Left lung (tissue), 10 donors: ENCODE measurements around the gene KCNK16. TPM values are rescaled to one million over a fixed set of nuclear protein-coding genes. Genes with fewer than 3 reads are reported as not detected.

Source experiments
- ATAC-seq: fragments of 200-7000 bp; cut with Tn5 transposase; one replicate; pipeline ENCODE4 v1.9.1; 2020; ENCODE audit warnings: moderate library complexity
- DNase-seq, 4 donors: peaks; one replicate each; pipeline ENCODE4 v3.0.0-alpha.2; 2013 to 2020
- H3K27ac ChIP-seq, 2 donors: fragments of 200-600 bp; sonication (generic) in 1 of 2; one replicate each; pipeline versions ENCODE4 v1.5.0 to v1.8.0; 2020 to 2021
- H3K27me3 ChIP-seq, 2 donors: fragments of 200-600 bp; sonication (generic) in 1 of 2; one replicate each; pipeline versions ENCODE4 v1.5.0 to v1.8.0; 2020 to 2021
- H3K36me3 ChIP-seq, 2 donors: fragments of 200-600 bp; sonication (generic) in 1 of 2; one replicate each; pipeline versions ENCODE4 v1.5.0 to v1.8.0; 2020 to 2021
- H3K4me1 ChIP-seq, 2 donors: fragments of 200-600 bp; one replicate each; pipeline ENCODE4 v1.8.0; 2021
- H3K4me3 ChIP-seq, 2 donors: fragments of 200-600 bp; sonication (generic) in 1 of 2; one replicate each; pipeline versions ENCODE4 v1.5.0 to v1.8.0; 2020 to 2021; ENCODE audit warnings: mild to moderate bottlenecking in 1 of 2
- H3K9me3 ChIP-seq, 2 donors: fragments of 200-600 bp; sonication (generic) in 1 of 2; one replicate each; pipeline versions ENCODE4 v1.5.0 to v1.8.0; 2020 to 2021
- intact Hi-C, 2 donors: fragments of 100-400 bp; cut with DNase I; formaldehyde crosslinking; loops; one replicate each; pipeline versions ENCODE4 v1.11.2 to v1.14.2; 2022
- polyA plus RNA-seq, 6 donors: library from polyadenylated mRNA; unstranded; fragments of 120-200 nt; gene quantifications; one replicate each; pipeline ENCODE4 v1.2.1, GENCODE V29; 2013; ENCODE audit not compliant: insufficient read length in 6 of 6
- total RNA-seq, 2 donors: library from RNA; stranded (reverse); fragmentation: NEBNext Ultra II Directional; extraction: Animal tissue kit (Norgen Biotek cat#: 25700); gene quantifications; one replicate each; pipeline ENCODE4 v1.2.1, GENCODE V29; 2021
- TF ChIP-seq, protein P1 (sequence below), 2 donors: fragments of 200-600 bp; sonication (generic) in 1 of 2; IDR thresholded peaks; one replicate each; pipeline versions ENCODE4 v1.5.0 to v1.8.0; 2021; ENCODE audit warnings: antibody characterized with exemption in 2 of 2
- donor health status: DM: no; HTN: yes; CAD: no.
- donor health status: DM: no; HTN: no; CAD: no.

KCNK16 gene
- total and polyA plus RNA-seq, 8 donors: 0.21 to 0.85 (median 0.32) TPM; not detected in 2

DNA sequence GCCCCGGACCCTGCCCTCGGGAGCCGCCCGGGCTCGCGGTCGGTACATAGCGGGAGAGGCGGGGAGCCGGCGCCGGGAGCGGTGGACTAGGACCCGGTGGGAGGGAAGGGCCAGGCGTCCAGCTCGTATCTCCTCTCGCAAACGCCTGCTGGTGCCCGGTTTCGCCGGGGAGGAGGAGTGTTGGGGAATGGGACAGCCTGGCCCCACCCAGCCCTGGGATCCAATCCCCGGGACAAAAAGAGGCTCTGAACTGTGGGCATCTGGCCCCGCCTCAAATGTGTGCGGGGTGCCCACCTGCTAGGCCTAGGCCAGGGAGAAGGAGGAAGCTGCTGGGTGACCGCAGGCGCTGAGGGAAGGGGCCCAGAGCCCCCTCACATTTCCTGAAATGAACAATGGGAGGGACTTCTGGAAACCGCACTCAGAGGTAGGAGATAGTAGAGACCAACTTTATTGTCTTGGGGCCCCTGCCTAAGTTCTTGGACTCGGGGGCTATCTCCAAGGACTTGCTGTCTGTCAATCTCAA lies 8.2 kb downstream of the KCNK16 start, which contains the start of gene KCNK17:
Gene KCNK17, minus strand, starts transcription at position 147 of the 523 bp plus-strand sequence. Its CDS starts 99 bp downstream, at position 48.
- no peaks in the 10 kb centered on the region for H3K36me3 ChIP-seq
- no peak within 1 kb of the TSS for H3K27ac ChIP-seq
- no peaks in the 10 kb centered on the region for H3K9me3 ChIP-seq
- intact Hi-C loops: no loop called here
- H3K4me1 ChIP-seq: peaks cover 8 to 21% of the 10 kb centered on the region in 2 donors
- TF ChIP-seq, protein P1, sequence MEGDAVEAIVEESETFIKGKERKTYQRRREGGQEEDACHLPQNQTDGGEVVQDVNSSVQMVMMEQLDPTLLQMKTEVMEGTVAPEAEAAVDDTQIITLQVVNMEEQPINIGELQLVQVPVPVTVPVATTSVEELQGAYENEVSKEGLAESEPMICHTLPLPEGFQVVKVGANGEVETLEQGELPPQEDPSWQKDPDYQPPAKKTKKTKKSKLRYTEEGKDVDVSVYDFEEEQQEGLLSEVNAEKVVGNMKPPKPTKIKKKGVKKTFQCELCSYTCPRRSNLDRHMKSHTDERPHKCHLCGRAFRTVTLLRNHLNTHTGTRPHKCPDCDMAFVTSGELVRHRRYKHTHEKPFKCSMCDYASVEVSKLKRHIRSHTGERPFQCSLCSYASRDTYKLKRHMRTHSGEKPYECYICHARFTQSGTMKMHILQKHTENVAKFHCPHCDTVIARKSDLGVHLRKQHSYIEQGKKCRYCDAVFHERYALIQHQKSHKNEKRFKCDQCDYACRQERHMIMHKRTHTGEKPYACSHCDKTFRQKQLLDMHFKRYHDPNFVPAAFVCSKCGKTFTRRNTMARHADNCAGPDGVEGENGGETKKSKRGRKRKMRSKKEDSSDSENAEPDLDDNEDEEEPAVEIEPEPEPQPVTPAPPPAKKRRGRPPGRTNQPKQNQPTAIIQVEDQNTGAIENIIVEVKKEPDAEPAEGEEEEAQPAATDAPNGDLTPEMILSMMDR (IDR thresholded peaks at IDR 0.05): no peak
- peaks cover 22 to 59% of the 10 kb centered on the region in 2 donors for H3K27me3 ChIP-seq
- no peak for ATAC-seq
- peak in 1 of 4 donors; percentile 82 for DNase-seq
- peak within 1 kb of the TSS; percentile 3 to 30 for H3K4me3 ChIP-seq

DNA sequence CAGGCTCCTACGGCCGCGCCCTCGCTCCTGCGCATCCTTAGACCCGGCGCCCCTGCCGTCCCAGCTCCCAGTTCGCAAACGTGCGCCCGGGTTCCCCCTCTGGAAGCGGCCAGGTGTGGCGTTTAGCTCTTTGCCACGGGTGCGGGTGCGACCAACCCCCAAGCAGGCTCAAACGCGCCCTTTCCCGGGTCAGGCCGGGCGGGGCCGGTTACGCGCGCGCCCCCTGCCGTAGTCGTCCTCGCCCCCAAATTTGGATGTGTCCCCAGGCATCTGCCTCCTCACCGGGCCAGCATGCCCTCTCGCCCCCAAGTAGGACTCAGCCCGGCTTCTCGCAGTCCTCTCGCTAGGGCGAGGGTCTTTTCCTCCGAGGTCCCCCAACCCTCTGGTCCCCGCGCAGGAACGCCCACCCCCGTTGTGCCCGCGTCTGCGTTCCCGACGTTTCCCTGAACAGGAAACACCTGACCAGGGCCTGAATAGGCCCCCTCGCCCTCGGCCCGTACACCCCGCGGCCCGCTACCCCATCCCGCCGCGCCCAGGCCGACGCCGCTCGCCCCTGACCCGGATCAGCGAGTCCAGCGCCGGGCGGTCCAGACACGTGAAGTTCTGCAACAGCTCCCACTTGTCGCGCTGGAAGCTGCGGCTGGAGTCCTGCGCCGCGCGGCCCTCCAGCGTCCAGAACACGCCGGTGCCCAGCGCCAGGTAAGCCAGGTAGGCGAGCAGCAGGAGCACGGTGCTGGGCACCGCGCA lies 8.8 kb downstream of the KCNK16 start:
- intact Hi-C loops: no loop called here
- Histone ChIP-seq H3K4me3 (peak overlapping the region; percentile 3 to 30), H3K4me1 (peaks cover 8 to 21% of the 10 kb centered on the region in 2 donors), H3K27me3 (peaks cover 22 to 59% of the 10 kb centered on the region in 2 donors), H3K36me3 (no peaks in the 10 kb centered on the region), H3K27ac (no peak overlapping the region), H3K9me3 (no peaks in the 10 kb centered on the region)
- TF ChIP-seq, protein P1 (IDR thresholded peaks at IDR 0.05): no peak
- peak; percentile 35 for ATAC-seq
- DNase-seq: peak in 1 of 4 donors; percentile 81

DNA sequence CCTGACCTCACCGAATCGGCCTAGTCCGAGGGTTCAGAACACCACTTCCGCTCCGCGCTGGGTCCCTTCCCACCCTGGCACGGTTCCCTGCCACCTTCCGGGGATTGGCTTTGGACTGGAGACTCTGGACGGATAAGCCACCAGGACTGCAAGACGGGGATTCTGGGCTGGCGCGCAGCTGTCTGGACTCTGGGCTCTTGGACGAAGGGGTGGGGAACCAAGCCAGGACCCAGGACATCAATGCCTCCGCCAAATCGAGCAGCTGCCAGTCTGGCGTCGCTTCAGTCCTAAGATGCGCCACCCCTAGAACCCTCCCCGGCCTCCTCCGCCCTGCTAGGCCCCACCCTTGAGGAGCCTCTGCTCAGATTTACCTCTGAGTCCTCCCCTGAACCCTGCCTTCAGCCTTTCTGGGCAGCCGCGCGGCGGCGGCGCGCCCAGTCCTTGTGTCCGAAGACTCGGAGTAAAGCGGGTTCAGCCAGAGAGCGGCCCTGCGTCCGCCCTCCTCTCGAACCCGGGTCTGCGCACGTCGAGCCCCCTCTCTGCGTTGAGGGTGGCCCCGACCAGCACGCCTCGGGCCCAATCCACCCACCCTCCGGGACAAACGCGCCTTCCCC lies 9.5 kb downstream of the KCNK16 start:
- TF ChIP-seq, protein P1 (IDR thresholded peaks at IDR 0.05): no peak
- H3K27me3 ChIP-seq: peaks cover 22 to 59% of the 10 kb centered on the region in 2 donors
- H3K36me3 ChIP-seq: no peaks in the 10 kb centered on the region
- intact Hi-C loops: no loop called here
- H3K9me3 ChIP-seq: no peaks in the 10 kb centered on the region
- H3K4me1 ChIP-seq: peaks cover 8 to 21% of the 10 kb centered on the region in 2 donors
- H3K4me3 ChIP-seq: peak overlapping the region; percentile 3 to 30
- DNase-seq (no peak), ATAC-seq (no peak)
- no peak overlapping the region for H3K27ac ChIP-seq

DNA sequence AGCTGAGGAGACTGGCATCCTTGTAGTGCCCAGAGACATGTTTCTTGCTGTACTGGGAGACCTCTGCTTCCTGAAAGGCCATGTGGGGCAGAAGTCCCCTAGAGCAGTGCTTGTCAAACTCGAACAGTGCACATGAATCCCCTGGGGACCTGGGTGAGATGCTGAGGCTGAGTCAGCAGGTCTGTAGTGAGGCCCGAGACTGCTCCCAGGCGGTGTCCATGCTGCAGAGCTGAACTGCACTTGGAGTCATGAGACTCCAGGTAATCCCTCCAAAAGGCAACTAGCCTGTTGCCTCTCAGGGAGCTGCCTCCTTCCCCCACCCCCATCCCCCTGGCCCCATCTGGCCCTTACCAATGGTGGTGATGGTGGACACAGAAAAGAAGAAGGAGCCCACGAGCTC lies 12.0 kb downstream of the KCNK16 start:
- no peak for ATAC-seq
- Histone ChIP-seq H3K36me3 (no peaks in the 10 kb centered on the region), H3K9me3 (no peaks in the 10 kb centered on the region), H3K27me3 (peaks cover 22 to 51% of the 10 kb centered on the region in 2 donors), H3K27ac (no peak overlapping the region), H3K4me3 (no peak overlapping the region), H3K4me1 (peaks cover 8 to 21% of the 10 kb centered on the region in 2 donors)
- intact Hi-C loops: no loop called here
- TF ChIP-seq, protein P1 (IDR thresholded peaks at IDR 0.05): no peak
- DNase-seq: no peak
